ENCODE data around the gene CDH23. TPM values are rescaled to one million over a fixed set of nuclear protein-coding genes. Genes with fewer than 3 reads are reported as not detected.

CDH23 gene
- total and polyA plus RNA-seq, 2 of the 8 experiments (the other 6 are each of a cell fraction or from before 2014, with no cell fraction given), result 1.9 to 4.9 TPM

- no peak for TF ChIP-seq CTCF (IDR thresholded peaks at IDR 0.05; ENCODE audit: control extremely low read depth in 1 of 3, insufficient read depth in 1 of 3, low read depth in 1 of 3, low read length in 3 of 3)
- TF ChIP-seq SIRT6 (IDR thresholded peaks at IDR 0.05; ENCODE audit: low read length), result no peak
- TF ChIP-seq MAX (IDR thresholded peaks at IDR 0.05), result no peak
- no peak for TF ChIP-seq TBP (IDR thresholded peaks at IDR 0.05; ENCODE audit: low read depth, low read length)
Measured at GRCh38 chr10:71578069-71578468, 181.3 kb downstream of the CDH23 start (continued).
